SK-N-SH (cell line): Measurements from ENCODE around the gene BUD23.

Experiments used
- CTCF ChIP-seq: fragments of 200-600 bp; sonication (generic); IDR thresholded peaks from 2 replicates; pipeline ENCODE4 v1.6.1; 2017; ENCODE audit warnings: antibody characterized with exemption, mild to moderate bottlenecking, moderate library complexity
- EP300 ChIP-seq, 2 experiments: IDR thresholded peaks; 2 replicates each; pipeline versions ENCODE4 v1.4.0 to v1.6.1; 2012; ENCODE audit warnings: borderline replicate concordance in 1 of 2, low read depth in 1 of 2, low read length in 1 of 2
- EZH2phosphoT487 ChIP-seq: fragments of 200-600 bp; sonication (generic); IDR thresholded peaks from 2 replicates; pipeline ENCODE4 v1.6.1; 2017; ENCODE audit warnings: low read depth, mixed run types, mild to moderate bottlenecking, antibody characterized with exemption, moderate library complexity, borderline replicate concordance
- MAX ChIP-seq: IDR thresholded peaks from 2 replicates; pipeline ENCODE4 v1.4.0; 2012; ENCODE audit warnings: low read depth
- NFIC ChIP-seq: IDR thresholded peaks from 2 replicates; pipeline ENCODE4 v1.4.0; 2012; ENCODE audit warnings: borderline replicate concordance
- NRF1 ChIP-seq: IDR thresholded peaks from 2 replicates; pipeline ENCODE4 v1.6.1; 2012; ENCODE audit warnings: low read depth, mild to moderate bottlenecking, low read length
- POLR2AphosphoS5 ChIP-seq: IDR thresholded peaks from 2 replicates; pipeline ENCODE4 v1.6.1; 2012; ENCODE audit warnings: low read depth, low read length
- RAD21 ChIP-seq: IDR thresholded peaks from 2 replicates; pipeline ENCODE4 v1.6.1; 2012; ENCODE audit warnings: mild to moderate bottlenecking, low read length
- TAF1 ChIP-seq: IDR thresholded peaks from 2 replicates; pipeline ENCODE4 v1.6.1; 2012; ENCODE audit warnings: low read depth, mild to moderate bottlenecking, low read length, moderate library complexity, borderline replicate concordance
- TF ChIP-seq, protein P1 (sequence below): IDR thresholded peaks from 2 replicates; pipeline ENCODE4 v1.6.1; 2012; ENCODE audit warnings: mild to moderate bottlenecking, low read depth, low read length, moderate library complexity

DNA sequence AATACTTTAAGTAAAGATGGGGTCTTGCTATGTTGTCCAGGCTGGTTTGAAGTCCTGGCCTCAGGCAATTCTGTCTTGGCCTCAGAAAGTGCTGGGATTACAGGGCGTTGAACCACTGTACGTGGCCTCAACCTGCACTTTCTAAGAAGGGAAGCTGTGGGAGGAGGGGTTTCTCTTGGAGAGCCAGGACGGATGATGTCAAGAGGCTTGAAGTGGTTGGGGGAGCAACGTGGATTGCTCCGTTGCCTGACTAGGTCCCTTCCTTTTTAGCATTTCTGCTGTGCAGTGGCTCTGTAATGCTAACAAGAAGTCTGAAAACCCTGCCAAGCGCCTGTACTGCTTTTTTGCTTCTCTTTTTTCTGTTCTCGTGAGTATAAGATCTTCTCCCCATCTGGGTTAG, 7.2 kb downstream of the BUD23 start:
- TF ChIP-seq MAX (no peak), NFIC (no peak), CTCF (no peak), POLR2AphosphoS5 (no peak), TAF1 (no peak), NRF1 (no peak), RAD21 (no peak), EP300 (IDR thresholded peaks at IDR 0.05; ENCODE audit: borderline replicate concordance in 1 of 2, low read depth in 1 of 2, low read length in 1 of 2) (no peak), EZH2phosphoT487 (no peak)
- TF ChIP-seq, protein P1, sequence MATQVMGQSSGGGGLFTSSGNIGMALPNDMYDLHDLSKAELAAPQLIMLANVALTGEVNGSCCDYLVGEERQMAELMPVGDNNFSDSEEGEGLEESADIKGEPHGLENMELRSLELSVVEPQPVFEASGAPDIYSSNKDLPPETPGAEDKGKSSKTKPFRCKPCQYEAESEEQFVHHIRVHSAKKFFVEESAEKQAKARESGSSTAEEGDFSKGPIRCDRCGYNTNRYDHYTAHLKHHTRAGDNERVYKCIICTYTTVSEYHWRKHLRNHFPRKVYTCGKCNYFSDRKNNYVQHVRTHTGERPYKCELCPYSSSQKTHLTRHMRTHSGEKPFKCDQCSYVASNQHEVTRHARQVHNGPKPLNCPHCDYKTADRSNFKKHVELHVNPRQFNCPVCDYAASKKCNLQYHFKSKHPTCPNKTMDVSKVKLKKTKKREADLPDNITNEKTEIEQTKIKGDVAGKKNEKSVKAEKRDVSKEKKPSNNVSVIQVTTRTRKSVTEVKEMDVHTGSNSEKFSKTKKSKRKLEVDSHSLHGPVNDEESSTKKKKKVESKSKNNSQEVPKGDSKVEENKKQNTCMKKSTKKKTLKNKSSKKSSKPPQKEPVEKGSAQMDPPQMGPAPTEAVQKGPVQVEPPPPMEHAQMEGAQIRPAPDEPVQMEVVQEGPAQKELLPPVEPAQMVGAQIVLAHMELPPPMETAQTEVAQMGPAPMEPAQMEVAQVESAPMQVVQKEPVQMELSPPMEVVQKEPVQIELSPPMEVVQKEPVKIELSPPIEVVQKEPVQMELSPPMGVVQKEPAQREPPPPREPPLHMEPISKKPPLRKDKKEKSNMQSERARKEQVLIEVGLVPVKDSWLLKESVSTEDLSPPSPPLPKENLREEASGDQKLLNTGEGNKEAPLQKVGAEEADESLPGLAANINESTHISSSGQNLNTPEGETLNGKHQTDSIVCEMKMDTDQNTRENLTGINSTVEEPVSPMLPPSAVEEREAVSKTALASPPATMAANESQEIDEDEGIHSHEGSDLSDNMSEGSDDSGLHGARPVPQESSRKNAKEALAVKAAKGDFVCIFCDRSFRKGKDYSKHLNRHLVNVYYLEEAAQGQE, result no peak
